ENCODE data around the gene ARID1B.
"Not testable (repeated sequence)": the region's sequence is repeated elsewhere in the genome, so short reads cannot be mapped to it uniquely, and the experiment has no call there.

Gene ARID1B

DNA sequence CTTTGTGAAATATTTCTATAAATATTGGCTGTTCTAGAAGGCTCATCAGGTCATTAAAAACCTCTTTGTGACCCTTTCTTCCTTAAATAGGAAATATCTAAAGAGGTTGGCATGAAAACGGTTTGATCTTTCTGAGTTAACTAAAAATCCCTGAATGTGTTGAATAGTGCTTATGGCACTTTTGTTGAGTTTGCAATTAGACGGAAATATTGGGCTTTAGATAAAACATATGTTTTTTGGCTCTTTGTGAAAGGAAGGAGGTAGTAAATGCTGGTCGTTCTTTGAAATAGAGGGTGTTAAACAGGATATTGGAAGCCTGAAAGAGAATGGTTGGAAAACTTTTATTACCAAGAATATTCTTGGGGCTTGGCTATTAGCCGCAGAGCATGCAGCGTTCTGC lies 163.0 kb downstream of the ARID1B start:
- DNase-seq (ENCODE audit: low spot score): no peak

DNA sequence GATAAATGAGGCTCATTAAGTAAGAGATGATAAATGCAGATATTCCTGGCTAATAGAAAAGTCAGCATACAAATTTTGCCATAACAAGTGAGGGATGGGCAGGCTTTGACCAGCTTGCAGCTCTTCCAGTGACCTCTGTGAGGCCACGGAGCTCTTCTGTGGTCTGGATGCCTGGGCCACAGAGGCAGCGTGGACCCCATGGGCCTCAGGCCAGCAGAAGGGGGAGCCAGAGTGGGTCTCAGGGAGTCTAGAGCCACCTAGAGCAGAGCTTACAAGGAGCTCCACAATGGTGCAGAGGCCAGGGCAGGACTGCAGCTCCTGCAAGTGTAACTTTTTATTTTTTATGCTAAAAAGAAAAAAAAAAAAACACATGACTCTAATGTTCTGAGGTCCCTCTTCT lies 165.1 kb downstream of the ARID1B start:
- DNase-seq (ENCODE audit: low spot score): no peak

DNA sequence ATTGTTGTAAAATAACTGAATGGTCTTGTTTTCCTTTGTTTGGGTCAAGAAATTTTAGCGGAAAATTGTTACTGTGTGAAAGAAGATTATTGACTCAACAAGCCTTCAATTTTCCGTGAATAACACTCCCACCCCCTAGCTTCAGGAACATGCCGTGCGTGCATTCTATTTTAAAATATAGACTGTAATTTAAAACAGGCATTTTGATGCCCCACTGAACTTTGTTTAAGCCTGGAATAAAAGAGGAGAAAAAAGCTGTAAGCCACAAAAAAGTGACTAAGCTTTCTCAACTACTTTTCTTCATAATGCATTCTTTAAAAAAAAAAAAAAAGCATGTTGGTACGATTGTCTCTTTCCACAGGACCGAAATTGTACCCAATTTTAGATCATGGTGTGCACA lies 166.0 kb downstream of the ARID1B start:
- no peak for DNase-seq (ENCODE audit: low spot score)

GRCh38 chr6:156943816-156944215 lies 166.6 kb downstream of the ARID1B start:
- no peak for DNase-seq (ENCODE audit: low spot score)

GRCh38 chr6:156944412-156944811 lies 167.2 kb downstream of the ARID1B start:
- DNase-seq (ENCODE audit: low spot score): no peak

DNA sequence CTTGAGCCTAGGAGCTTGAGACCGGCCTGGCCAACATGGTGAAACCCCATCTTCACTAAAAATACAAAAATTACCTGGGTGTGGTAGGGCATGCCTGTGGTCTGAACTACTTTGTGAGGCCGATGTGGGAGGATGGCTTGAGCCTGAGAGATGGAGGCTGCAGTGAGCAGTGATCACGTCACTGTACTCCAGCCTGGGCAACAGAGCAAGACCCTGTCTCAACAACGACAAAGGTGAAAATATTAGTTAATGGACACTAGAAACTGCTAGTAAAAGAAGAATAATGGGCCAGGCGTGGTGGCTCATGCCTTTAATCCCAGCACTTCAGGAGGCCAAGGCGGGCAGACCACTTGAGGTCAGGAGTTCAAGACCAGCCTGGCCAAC lies 168.6 kb downstream of the ARID1B start:
- DNase-seq (ENCODE audit: low spot score): not testable (repeated sequence)

GRCh38 chr6:156946370-156946936 lies 169.3 kb downstream of the ARID1B start:
- no peak for DNase-seq (ENCODE audit: low spot score)

GRCh38 chr6:156948277-156948676 lies 171.1 kb downstream of the ARID1B start:
- DNase-seq (ENCODE audit: low spot score): no peak

DNA sequence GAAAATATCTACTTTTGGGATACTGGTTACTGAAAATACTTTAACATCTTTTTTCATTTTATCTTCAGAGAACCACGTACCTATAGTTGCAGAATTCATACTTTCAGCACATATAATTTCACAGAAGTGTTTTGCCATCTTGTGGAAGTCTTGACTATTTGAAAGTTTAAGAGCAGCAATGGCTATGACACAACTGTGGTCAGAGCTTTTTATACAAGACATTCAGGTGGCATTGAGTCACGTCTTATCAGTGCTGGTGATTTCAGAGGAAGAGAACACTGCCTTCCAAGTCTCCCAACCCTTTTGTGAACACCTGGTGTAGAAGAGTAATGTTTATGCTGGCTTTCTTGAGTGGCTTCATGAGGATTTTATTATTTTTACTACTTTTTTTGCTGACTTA lies 171.6 kb downstream of the ARID1B start:
- peak; percentile 62 for DNase-seq (ENCODE audit: low spot score)

- peak; percentile 49 for DNase-seq (ENCODE audit: low spot score)
Observed at GRCh38 chr6:156949376-156949775, 172.2 kb downstream of the ARID1B start.

DNA sequence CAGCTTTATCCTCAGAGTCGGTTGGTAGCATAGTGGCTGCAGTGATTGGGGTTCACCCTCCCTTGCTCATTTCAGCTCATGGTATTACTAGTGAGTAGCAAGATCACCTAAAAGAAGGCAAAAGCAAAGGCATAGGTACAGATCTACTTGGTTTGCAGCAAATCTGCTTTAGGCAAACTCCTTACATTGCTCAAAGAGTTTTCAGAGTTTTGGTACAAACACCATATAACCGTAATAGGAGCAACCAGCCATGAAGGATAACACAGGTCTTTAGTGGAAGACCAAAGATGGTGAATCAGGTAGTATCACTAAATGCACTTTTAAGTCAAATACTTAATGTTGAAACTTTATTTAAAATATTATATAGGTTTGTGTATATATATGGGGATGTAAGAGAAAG lies 172.9 kb downstream of the ARID1B start:
- DNase-seq (ENCODE audit: low spot score): no peak

- DNase-seq (ENCODE audit: low spot score): no peak
Observed at GRCh38 chr6:156950531-156950930, 173.4 kb downstream of the ARID1B start.

- no peak for DNase-seq (ENCODE audit: low spot score)
Observed at GRCh38 chr6:156952401-156952800, 175.2 kb downstream of the ARID1B start.

DNA sequence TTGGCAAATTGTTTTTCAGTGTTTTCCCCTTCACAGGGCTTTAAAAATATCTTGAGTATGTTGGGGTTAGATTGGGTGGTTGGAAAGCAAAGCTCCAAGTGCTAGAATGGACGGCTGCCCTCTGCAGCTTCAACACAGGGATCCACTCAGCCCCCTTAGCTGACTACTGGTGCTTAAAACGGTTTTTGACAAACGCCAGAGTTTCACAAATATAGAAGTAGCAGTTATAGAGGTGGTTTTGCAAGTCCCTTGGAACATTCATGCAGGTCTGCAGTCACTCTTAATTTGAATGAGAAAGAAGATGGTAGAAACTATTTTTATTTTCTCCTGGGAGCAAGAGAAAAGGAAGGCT lies 175.9 kb downstream of the ARID1B start:
- no peak for DNase-seq (ENCODE audit: low spot score)

DNA sequence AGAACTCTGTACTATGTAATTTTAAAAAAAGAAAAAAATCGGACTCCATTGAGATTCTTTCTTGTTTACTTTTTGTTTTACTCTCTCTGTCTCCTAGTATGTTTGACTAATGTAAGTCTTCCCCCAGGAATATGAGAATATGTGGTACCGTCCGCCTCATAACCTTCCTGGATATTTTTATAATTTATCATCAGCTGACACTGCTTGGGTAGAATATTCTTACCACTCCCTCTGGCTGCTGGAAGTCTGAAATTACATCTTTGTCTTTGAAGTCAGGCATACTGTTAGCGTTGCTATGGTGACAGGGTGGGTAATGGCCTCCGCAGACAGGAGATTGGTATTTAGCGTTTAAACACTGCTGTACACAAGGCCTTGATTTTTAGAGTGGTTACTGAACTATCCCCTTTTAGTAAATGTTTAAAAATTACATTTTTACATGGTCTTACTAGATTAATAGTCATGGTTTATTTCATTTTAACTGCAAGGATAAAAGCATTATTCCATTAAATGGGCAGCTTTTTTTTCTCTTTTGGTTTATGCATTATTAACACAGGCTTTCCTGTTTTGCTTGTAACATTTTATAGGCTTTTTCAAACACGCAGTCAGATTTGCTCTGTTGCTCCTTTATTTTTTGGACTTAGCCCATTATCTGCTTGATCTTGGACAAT lies 176.4 kb downstream of the ARID1B start:
- DNase-seq (ENCODE audit: low spot score): peak; percentile 80

- DNase-seq (ENCODE audit: low spot score): no peak
Observed at GRCh38 chr6:156954191-156954590, 177.0 kb downstream of the ARID1B start.

DNA sequence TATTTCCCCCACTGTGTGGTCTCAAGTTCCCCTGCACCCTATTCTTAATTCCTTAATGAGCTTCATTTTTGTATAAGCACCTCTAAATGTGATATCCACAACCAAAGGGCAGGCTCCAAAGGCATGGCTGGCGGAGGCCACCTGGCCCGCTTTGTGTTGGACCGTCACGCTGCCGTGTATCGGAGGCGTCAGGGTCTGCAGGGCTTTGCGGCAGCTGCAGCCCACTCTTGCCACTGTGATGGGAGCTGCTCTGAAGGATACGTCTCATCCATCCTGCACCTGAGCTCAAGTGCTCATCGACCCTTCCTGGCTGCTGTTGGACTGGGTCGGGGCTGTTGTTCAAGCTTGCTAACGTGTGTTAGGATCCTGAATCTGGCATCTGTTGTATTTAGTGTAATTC lies 177.6 kb downstream of the ARID1B start:
- no peak for DNase-seq (ENCODE audit: low spot score)

- DNase-seq (ENCODE audit: low spot score): no peak
Observed at GRCh38 chr6:156955494-156956183, 178.5 kb downstream of the ARID1B start.

DNA sequence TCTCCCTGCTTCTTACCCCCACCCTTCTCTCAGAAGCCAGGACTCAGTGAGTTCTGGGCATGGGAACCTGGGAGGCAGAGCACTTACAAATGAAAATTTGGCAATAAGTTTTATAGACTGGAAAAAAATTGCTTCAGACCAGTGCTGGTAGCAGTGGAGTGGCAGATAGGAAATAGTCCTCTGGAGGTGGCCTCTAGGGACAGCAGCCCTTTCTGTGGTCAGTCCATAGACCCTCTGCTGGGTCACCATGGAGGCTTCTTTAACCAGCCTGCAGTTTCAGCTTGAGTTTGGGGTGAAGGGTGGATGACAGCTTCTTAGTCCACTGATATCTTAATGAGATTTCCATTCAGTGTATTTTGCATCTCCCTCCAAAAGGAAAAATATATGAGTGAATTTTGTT lies 179.1 kb downstream of the ARID1B start:
- DNase-seq (ENCODE audit: low spot score): no peak

GRCh38 chr6:156957931-156958547 lies 180.9 kb downstream of the ARID1B start:
- no peak for DNase-seq (ENCODE audit: low spot score)

GRCh38 chr6:156960525-156960924 lies 183.3 kb downstream of the ARID1B start:
- no peak for DNase-seq (ENCODE audit: low spot score)

DNA sequence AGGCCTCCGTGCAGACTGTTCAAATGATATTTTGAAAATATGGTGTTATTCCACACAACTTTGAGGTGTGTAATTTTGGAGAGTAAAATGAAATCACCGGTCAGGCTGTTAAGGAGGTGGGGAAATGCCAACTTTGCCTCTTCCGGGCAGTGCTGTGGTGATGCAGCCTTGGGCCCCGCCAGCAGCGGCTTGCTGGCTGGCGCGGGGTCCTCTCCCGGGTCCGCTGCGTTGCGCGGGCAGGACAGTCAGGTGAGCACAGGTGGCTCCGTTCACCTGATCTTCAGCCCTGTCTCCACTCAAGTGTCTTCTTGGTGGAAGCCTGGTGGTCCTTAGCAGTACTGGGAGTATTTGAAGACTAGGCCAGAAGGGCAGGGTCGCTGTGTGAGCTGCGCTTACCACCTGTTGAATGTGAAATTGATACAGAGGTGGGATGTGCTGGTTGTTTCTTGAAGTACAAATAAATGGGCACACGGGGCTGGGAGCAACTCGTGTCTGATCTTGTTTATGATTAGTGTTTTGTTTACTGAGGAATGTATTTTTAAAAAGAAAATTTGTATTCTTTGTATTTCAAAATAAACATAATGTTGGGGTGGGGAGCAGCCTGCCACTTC lies 184.2 kb downstream of the ARID1B start:
- DNase-seq (ENCODE audit: low spot score): no peak
